ENCODE results near the gene CACNA2D1. TPM values are rescaled to one million over a fixed set of nuclear protein-coding genes. Genes with fewer than 3 reads are reported as not detected.

The CACNA2D1 gene
- total and polyA plus RNA-seq, 2 donors (not counting 1 experiment from before 2014, with no cell fraction given) = 31.7 to 64.4 TPM

DNA sequence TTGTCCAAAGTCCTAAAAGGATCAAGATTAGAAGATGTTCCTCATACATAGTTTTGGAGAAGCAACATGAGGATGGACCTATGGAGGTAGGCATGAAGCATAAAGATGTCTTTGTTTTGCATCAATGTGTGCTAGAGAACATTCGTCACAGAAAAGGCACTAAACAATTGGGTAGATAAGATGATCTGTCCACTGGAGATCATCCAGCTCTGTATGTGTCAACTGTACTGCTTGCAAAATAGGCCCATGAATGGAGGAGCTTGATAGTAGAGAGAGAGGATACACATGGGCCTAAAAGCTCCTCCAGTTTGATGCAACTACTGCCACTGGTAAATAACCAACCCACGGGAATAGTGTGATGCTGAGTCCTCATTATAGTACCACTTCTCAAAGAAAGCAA lies 387.3 kb downstream of the CACNA2D1 start:
- no peaks in the 10 kb centered on the region for H4K20me1 ChIP-seq (ENCODE audit: control insufficient read depth, extremely low read depth, insufficient read depth, low read length)
- no peaks in the 10 kb centered on the region for H3K36me3 ChIP-seq (ENCODE audit: control insufficient read depth, insufficient read depth, low read length)
- no peaks in the 10 kb centered on the region for H3K4me1 ChIP-seq (ENCODE audit: control insufficient read depth, extremely low read depth, insufficient read depth, low read length)
- H3K9me3 ChIP-seq (ENCODE audit: control insufficient read depth, insufficient read depth, low read depth, low read length) = no peaks in the 10 kb centered on the region
- TF ChIP-seq, protein P1, sequence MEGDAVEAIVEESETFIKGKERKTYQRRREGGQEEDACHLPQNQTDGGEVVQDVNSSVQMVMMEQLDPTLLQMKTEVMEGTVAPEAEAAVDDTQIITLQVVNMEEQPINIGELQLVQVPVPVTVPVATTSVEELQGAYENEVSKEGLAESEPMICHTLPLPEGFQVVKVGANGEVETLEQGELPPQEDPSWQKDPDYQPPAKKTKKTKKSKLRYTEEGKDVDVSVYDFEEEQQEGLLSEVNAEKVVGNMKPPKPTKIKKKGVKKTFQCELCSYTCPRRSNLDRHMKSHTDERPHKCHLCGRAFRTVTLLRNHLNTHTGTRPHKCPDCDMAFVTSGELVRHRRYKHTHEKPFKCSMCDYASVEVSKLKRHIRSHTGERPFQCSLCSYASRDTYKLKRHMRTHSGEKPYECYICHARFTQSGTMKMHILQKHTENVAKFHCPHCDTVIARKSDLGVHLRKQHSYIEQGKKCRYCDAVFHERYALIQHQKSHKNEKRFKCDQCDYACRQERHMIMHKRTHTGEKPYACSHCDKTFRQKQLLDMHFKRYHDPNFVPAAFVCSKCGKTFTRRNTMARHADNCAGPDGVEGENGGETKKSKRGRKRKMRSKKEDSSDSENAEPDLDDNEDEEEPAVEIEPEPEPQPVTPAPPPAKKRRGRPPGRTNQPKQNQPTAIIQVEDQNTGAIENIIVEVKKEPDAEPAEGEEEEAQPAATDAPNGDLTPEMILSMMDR (conservative IDR thresholded peaks at IDR 0.05 in 1 of 2, IDR thresholded peaks at IDR 0.05 in 1 of 2; ENCODE audit: low read depth in 1 of 2, low read length in 2 of 2) = no peak
- no peak for TF ChIP-seq EZH2 (IDR thresholded peaks at IDR 0.05; ENCODE audit: low read length, missing control alignments)
- H3K79me2 ChIP-seq (ENCODE audit: control insufficient read depth, insufficient read depth, low read length) = no peaks in the 10 kb centered on the region
- H3K4me2 ChIP-seq (ENCODE audit: extremely low read depth, insufficient read depth, low read length) = no peak overlapping the region
- DNase-seq (ENCODE audit: low read depth in 2 of 2) = no peak
- H3K27me3 ChIP-seq (ENCODE audit: control insufficient read depth, insufficient read depth, low read length) = no peaks in the 10 kb centered on the region
- H2AFZ ChIP-seq (ENCODE audit: low read length) = no peak overlapping the region
- H3K9ac ChIP-seq (ENCODE audit: insufficient read depth, low read length) = no peak overlapping the region
- H3K27ac ChIP-seq (ENCODE audit: insufficient read depth, low read length) = no peak overlapping the region
- H3K4me3 ChIP-seq (replicated peaks in 1 of 4; ENCODE audit: control extremely low read depth in 1 of 4, insufficient read depth in 1 of 4, low read depth in 3 of 4, low read length in 4 of 4) = no peak overlapping the region

DNA sequence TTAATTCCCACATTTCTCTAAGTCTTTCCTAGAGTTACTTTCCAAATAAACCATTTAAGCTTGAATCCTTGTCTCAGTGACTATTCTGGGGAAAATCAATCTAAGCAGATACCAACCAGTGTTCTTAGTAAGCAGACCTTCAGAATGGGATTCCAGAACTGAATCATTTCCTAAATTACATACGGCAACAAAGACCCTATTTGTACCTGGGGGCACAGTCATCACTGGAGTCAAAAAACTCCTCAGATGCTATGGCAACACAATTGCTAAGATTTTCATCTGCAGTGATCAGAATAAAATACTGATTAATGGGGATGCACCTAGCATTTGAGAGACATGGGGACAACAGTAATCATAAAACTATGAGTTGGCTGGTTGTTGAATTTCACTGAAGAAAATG lies 389.0 kb downstream of the CACNA2D1 start:
- H3K9me3 ChIP-seq (ENCODE audit: control insufficient read depth, insufficient read depth, low read depth, low read length) = no peaks in the 10 kb centered on the region
- H2AFZ ChIP-seq (ENCODE audit: low read length) = no peak overlapping the region
- H3K36me3 ChIP-seq (ENCODE audit: control insufficient read depth, insufficient read depth, low read length) = no peaks in the 10 kb centered on the region
- H3K27me3 ChIP-seq (ENCODE audit: control insufficient read depth, insufficient read depth, low read length) = no peaks in the 10 kb centered on the region
- no peak overlapping the region for H3K4me3 ChIP-seq (replicated peaks in 1 of 4; ENCODE audit: control extremely low read depth in 1 of 4, insufficient read depth in 1 of 4, low read depth in 3 of 4, low read length in 4 of 4)
- no peaks in the 10 kb centered on the region for H4K20me1 ChIP-seq (ENCODE audit: control insufficient read depth, extremely low read depth, insufficient read depth, low read length)
- no peak for DNase-seq (ENCODE audit: low read depth in 2 of 2)
- no peak overlapping the region for H3K9ac ChIP-seq (ENCODE audit: insufficient read depth, low read length)
- H3K4me1 ChIP-seq (ENCODE audit: control insufficient read depth, extremely low read depth, insufficient read depth, low read length) = peaks cover 12% of the 10 kb centered on the region
- TF ChIP-seq, protein P1 (conservative IDR thresholded peaks at IDR 0.05 in 1 of 2, IDR thresholded peaks at IDR 0.05 in 1 of 2; ENCODE audit: low read depth in 1 of 2, low read length in 2 of 2) = no peak
- no peak for TF ChIP-seq EZH2 (IDR thresholded peaks at IDR 0.05; ENCODE audit: low read length, missing control alignments)
- H3K27ac ChIP-seq (ENCODE audit: insufficient read depth, low read length) = no peak overlapping the region
- no peak overlapping the region for H3K4me2 ChIP-seq (ENCODE audit: extremely low read depth, insufficient read depth, low read length)
- H3K79me2 ChIP-seq (ENCODE audit: control insufficient read depth, insufficient read depth, low read length) = no peaks in the 10 kb centered on the region

DNA sequence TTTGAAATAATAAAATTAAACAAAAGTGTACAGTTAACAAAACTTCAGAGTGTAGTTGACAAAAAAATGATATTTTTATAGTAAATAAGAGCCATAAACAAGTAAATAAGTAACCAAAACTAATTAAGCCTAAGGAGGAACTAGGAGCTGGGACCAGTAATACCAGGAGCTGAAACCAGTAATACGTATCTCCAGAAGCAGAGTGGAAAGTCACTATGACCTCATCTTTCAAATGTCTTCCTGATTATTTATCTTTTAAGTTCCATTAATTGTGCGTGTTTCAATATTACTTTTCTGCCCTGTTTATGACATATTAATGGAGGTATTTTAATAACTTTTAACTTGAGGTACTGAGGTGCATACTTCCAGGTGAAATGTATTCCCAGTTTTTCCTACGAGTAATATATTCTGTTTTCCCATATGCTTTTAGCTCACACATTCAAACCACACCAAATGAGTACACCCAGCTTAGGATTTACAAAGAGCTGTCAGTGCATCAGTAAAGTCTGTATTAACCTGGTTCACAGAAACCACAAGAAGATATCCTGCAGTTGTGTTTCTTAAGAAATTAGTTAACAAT lies 390.0 kb downstream of the CACNA2D1 start:
- Histone ChIP-seq H3K27me3 (ENCODE audit: control insufficient read depth, insufficient read depth, low read length) (no peaks in the 10 kb centered on the region), H2AFZ (ENCODE audit: low read length) (no peak overlapping the region), H3K79me2 (ENCODE audit: control insufficient read depth, insufficient read depth, low read length) (no peaks in the 10 kb centered on the region), H3K36me3 (ENCODE audit: control insufficient read depth, insufficient read depth, low read length) (no peaks in the 10 kb centered on the region), H3K4me2 (ENCODE audit: extremely low read depth, insufficient read depth, low read length) (no peak overlapping the region), H3K27ac (ENCODE audit: insufficient read depth, low read length) (no peak overlapping the region), H3K4me3 (replicated peaks in 1 of 4; ENCODE audit: control extremely low read depth in 1 of 4, insufficient read depth in 1 of 4, low read depth in 3 of 4, low read length in 4 of 4) (no peak overlapping the region), H3K9me3 (ENCODE audit: control insufficient read depth, insufficient read depth, low read depth, low read length) (no peaks in the 10 kb centered on the region), H4K20me1 (ENCODE audit: control insufficient read depth, extremely low read depth, insufficient read depth, low read length) (no peaks in the 10 kb centered on the region), H3K4me1 (ENCODE audit: control insufficient read depth, extremely low read depth, insufficient read depth, low read length) (peaks cover 14% of the 10 kb centered on the region), H3K9ac (ENCODE audit: insufficient read depth, low read length) (no peak overlapping the region)
- TF ChIP-seq, protein P1 (conservative IDR thresholded peaks at IDR 0.05 in 1 of 2, IDR thresholded peaks at IDR 0.05 in 1 of 2; ENCODE audit: low read depth in 1 of 2, low read length in 2 of 2) = no peak
- TF ChIP-seq EZH2 (IDR thresholded peaks at IDR 0.05; ENCODE audit: low read length, missing control alignments) = no peak
- no peak for DNase-seq (ENCODE audit: low read depth in 2 of 2)

All from fibroblast of lung (primary cell).